HL-60 (cell line): ENCODE results near the gene CHPF2.

Source experiments
- DNase-seq, 2 experiments: peaks; one replicate each; pipeline ENCODE4 v3.0.0-alpha.2; 2010 to 2020; ENCODE audit warnings: low read depth in 1 of 2, low spot score in 1 of 2
- H3K27ac ChIP-seq: fragments of 250-450 bp; sonication (Bioruptor Pico); replicated peaks from 2 replicates; pipeline ENCODE4 v1.5.1; 2020; ENCODE audit warnings: mild to moderate bottlenecking, moderate library complexity
- H3K27me3 ChIP-seq: fragments of 250-450 bp; sonication (Bioruptor Pico); 2 replicates; pipeline ENCODE4 v1.5.1; 2021; ENCODE audit warnings: mild to moderate bottlenecking, moderate library complexity; ENCODE audit not compliant: insufficient read depth, poor library complexity, severe bottlenecking
- H3K4me3 ChIP-seq: replicated peaks from 2 replicates; pipeline ENCODE4 v1.5.1; 2011; ENCODE audit warnings: mild to moderate bottlenecking, control low read depth, low read length; ENCODE audit not compliant: insufficient read depth
- GABPA ChIP-seq: IDR thresholded peaks from 2 replicates; pipeline ENCODE4 v1.6.1; 2012; ENCODE audit warnings: low read depth
- POLR2AphosphoS5 ChIP-seq: IDR thresholded peaks from 2 replicates; pipeline ENCODE4 v1.6.1; 2012; ENCODE audit warnings: low read depth
- SPI1 ChIP-seq: IDR thresholded peaks from 2 replicates; pipeline ENCODE4 v1.6.1; 2012; ENCODE audit warnings: low read depth, mild to moderate bottlenecking, borderline replicate concordance
- TF ChIP-seq, protein P1 (sequence below): IDR thresholded peaks from one replicate; pipeline ENCODE4 v1.5.1; 2011; ENCODE audit warnings: low read length, control low read depth, inconsistent platforms; ENCODE audit not compliant: insufficient read depth
- TF ChIP-seq, protein P2 (sequence below): IDR thresholded peaks from 2 replicates; pipeline ENCODE4 v1.6.1; 2012; ENCODE audit warnings: low read depth; ENCODE audit not compliant: insufficient replicate concordance

Gene CHPF2

DNA sequence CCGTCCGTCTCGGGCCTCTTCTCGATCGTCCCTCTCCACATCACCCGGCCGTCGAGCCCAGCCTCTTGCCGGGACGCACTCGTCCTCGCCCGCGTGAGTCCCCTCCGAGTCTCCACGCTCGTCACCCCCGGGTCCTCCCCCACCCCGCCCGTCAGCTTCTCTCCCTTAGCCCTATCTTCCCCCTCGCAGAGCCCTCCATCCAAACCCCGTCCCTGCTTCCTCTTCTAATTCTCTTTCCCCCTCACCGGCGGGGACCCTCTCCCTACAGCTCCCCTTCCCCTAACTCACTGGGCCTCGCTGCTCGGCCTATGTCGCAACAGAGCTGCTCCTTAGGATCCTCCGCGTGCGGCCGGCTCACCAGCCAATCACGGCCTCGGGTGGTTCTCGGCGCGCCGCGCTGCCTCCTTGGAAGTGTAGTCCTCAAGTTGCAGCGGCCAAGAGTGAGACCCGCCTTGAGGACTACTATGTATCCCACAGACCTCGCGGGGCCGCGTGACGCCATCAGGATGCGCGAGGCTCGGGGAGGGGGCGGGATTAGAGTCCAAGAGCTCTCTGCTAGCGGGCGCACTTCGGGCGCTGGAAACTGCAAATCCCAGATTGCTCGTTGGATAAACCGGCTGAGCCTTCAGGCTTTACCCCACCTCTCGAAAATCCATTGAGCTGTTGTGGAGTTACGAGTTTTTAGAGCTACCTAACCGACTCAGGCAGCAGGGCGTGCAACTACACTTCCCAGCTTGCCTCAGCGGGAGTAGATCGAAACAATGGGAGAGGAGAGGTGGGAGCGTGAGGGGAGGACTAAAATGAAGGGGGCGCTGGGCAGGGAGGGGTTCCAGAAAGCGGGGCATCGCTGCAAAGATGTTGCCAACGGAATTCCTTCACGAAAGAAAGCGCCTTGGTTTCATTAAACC is 5.2 kb upstream of the CHPF2 start, which contains the start of gene ABCF2:
Gene ABCF2, minus strand, starts transcription at position 331 of the 908 bp plus-strand sequence. CDS start 747 bp downstream, outside the sequence.
- H3K27me3 ChIP-seq, result no peaks in the 10 kb centered on the region
- H3K4me3 ChIP-seq, result peak within 1 kb of the TSS; percentile 86
- peak within 1 kb of the TSS; percentile 61 for H3K27ac ChIP-seq
- TF ChIP-seq POLR2AphosphoS5 (peak; percentile 79), SPI1 (no peak), GABPA (no peak)
- TF ChIP-seq, protein P1, sequence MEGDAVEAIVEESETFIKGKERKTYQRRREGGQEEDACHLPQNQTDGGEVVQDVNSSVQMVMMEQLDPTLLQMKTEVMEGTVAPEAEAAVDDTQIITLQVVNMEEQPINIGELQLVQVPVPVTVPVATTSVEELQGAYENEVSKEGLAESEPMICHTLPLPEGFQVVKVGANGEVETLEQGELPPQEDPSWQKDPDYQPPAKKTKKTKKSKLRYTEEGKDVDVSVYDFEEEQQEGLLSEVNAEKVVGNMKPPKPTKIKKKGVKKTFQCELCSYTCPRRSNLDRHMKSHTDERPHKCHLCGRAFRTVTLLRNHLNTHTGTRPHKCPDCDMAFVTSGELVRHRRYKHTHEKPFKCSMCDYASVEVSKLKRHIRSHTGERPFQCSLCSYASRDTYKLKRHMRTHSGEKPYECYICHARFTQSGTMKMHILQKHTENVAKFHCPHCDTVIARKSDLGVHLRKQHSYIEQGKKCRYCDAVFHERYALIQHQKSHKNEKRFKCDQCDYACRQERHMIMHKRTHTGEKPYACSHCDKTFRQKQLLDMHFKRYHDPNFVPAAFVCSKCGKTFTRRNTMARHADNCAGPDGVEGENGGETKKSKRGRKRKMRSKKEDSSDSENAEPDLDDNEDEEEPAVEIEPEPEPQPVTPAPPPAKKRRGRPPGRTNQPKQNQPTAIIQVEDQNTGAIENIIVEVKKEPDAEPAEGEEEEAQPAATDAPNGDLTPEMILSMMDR, result no peak
- TF ChIP-seq, protein P2, sequence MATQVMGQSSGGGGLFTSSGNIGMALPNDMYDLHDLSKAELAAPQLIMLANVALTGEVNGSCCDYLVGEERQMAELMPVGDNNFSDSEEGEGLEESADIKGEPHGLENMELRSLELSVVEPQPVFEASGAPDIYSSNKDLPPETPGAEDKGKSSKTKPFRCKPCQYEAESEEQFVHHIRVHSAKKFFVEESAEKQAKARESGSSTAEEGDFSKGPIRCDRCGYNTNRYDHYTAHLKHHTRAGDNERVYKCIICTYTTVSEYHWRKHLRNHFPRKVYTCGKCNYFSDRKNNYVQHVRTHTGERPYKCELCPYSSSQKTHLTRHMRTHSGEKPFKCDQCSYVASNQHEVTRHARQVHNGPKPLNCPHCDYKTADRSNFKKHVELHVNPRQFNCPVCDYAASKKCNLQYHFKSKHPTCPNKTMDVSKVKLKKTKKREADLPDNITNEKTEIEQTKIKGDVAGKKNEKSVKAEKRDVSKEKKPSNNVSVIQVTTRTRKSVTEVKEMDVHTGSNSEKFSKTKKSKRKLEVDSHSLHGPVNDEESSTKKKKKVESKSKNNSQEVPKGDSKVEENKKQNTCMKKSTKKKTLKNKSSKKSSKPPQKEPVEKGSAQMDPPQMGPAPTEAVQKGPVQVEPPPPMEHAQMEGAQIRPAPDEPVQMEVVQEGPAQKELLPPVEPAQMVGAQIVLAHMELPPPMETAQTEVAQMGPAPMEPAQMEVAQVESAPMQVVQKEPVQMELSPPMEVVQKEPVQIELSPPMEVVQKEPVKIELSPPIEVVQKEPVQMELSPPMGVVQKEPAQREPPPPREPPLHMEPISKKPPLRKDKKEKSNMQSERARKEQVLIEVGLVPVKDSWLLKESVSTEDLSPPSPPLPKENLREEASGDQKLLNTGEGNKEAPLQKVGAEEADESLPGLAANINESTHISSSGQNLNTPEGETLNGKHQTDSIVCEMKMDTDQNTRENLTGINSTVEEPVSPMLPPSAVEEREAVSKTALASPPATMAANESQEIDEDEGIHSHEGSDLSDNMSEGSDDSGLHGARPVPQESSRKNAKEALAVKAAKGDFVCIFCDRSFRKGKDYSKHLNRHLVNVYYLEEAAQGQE, result no peak
- DNase-seq, result peak; percentile 98 to 99

GRCh38 chr7:151228024-151228866 is 4.0 kb upstream of the CHPF2 start:
- H3K4me3 ChIP-seq, result peak overlapping the region; percentile 86
- no peak overlapping the region; the same call in 1 of the 2 replicates for H3K27ac ChIP-seq

More at GRCh38 chr7:151228024-151228866, 4.0 kb upstream of the CHPF2 start:
- TF ChIP-seq, protein P1, result no peak
- no peak for TF ChIP-seq GABPA
- no peak for TF ChIP-seq POLR2AphosphoS5
- no peak for TF ChIP-seq SPI1
- TF ChIP-seq, protein P2, result no peak
- H3K27me3 ChIP-seq, result no peaks in the 10 kb centered on the region
- no peak for DNase-seq
